ENCODE measurements around the gene IL15. TPM values are rescaled to one million over a fixed set of nuclear protein-coding genes. Genes with fewer than 3 reads are reported as not detected.

The IL15 gene
- total and polyA plus RNA-seq, 2 of the 8 experiments (the other 6 are each of a cell fraction or from before 2014, with no cell fraction given), result 0.30 to 0.61 TPM

DNA sequence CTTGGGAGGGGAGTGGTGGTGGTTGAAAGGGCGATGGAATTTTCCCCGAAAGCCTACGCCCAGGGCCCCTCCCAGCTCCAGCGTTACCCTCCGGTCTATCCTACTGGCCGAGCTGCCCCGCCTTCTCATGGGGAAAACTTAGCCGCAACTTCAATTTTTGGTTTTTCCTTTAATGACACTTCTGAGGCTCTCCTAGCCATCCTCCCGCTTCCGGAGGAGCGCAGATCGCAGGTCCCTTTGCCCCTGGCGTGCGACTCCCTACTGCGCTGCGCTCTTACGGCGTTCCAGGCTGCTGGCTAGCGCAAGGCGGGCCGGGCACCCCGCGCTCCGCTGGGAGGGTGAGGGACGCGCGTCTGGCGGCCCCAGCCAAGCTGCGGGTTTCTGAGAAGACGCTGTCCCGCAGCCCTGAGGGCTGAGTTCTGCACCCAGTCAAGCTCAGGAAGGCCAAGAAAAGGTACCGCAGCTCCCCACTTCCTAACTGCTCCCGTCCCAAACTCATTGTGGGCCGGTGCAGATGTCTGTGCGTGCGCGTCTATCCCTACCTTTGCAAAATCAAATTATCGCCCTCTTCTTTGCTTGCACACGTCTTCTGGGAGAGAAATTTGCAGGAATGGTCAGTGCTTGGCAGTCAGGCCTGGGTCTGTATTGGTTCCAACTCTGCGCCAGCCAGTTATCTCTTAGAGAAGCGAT, 533 bp downstream of the IL15 start:
- Histone ChIP-seq H4K91ac (replicated peaks; ENCODE audit: insufficient read length, low read length) (no peak overlapping the region), H3K27me3 (replicated peaks in 1 of 4; ENCODE audit: control insufficient read depth in 3 of 4, extremely low read depth in 1 of 4, insufficient read depth in 3 of 4, low read length in 3 of 4) (peaks cover 1 to 20% (median 14%) of the 10 kb centered on the region in 4 experiments; a peak in 6 of 7 replicates), H2AK5ac (ENCODE audit: low read depth, low read length) (no peak overlapping the region), H3K36me3 (ENCODE audit: control insufficient read depth in 2 of 4, insufficient read depth in 4 of 4, low read length in 3 of 4) (no peaks in the 10 kb centered on the region), H4K5ac (ENCODE audit: insufficient read length, low read depth, low read length) (no peak overlapping the region), H2BK12ac (ENCODE audit: low read depth, low read length) (0 out of 2 replicates have a peak overlapping the region, but pooled peaks have one; percentile 42), H2BK5ac (ENCODE audit: low read depth, low read length) (no peak overlapping the region), H3K23me2 (ENCODE audit: low read depth, low read length) (peaks cover 8% of the 10 kb centered on the region), H3K14ac (ENCODE audit: insufficient read length) (no peak overlapping the region), H3K79me2 (ENCODE audit: control insufficient read depth in 1 of 2, insufficient read depth in 2 of 2, low read length in 2 of 2) (no peaks in the 10 kb centered on the region), H3K56ac (replicated peaks; ENCODE audit: insufficient read length, low read depth, low read length) (no peak overlapping the region), H3K79me1 (ENCODE audit: low read depth, low read length) (no peaks in the 10 kb centered on the region), H4K8ac (ENCODE audit: extremely low read depth, insufficient read depth, low read length) (no peak overlapping the region), H3K9ac (replicated peaks in 1 of 4; ENCODE audit: extremely low read depth in 1 of 4, low read depth in 3 of 4, low read length in 3 of 4) (no peak overlapping the region), H3K18ac (ENCODE audit: extremely low read depth, low read length) (peak overlapping the region; percentile 25; the same call in 1 of the 2 replicates), H2BK15ac (ENCODE audit: low read length) (no peak overlapping the region), H3K4me3 (ENCODE audit: extremely low read depth in 1 of 4, insufficient read depth in 2 of 4, low read depth in 3 of 4, low read length in 4 of 4) (peak overlapping the region; percentile 46 to 85 (median 68)), H3K4me2 (ENCODE audit: insufficient read depth in 1 of 2, low read depth in 2 of 2, low read length in 2 of 2) (peak overlapping the region; percentile 67 to 83), H4K20me1 (replicated peaks in 1 of 2; ENCODE audit: control insufficient read depth in 1 of 2, insufficient read depth in 2 of 2, low read length in 2 of 2) (no peaks in the 10 kb centered on the region), H2AFZ (ENCODE audit: low read length) (peak overlapping the region; percentile 37), H3K27ac (ENCODE audit: low read depth, low read length) (no peak overlapping the region), H3K9me3 (ENCODE audit: insufficient read depth in 2 of 2, low read depth in 1 of 2, low read length in 1 of 2) (no peaks in the 10 kb centered on the region), H3K23ac (ENCODE audit: insufficient read length) (no peak overlapping the region), H3K4ac (replicated peaks; ENCODE audit: insufficient read length, low read depth, low read length) (no peak overlapping the region), H3K4me1 (replicated peaks in 1 of 4; ENCODE audit: control insufficient read depth in 3 of 4, insufficient read depth in 4 of 4, low read length in 3 of 4) (peaks cover 0 to 4% (median under 1%) of the 10 kb centered on the region in 4 experiments; a peak in 2 of 7 replicates), H2BK20ac (ENCODE audit: low read length) (no peak overlapping the region), H2BK120ac (replicated peaks; ENCODE audit: low read depth, low read length) (no peak overlapping the region)
- DNase-seq (ENCODE audit: low read depth in 1 of 2, low spot score in 2 of 2) (peak; percentile 3 to 70), FAIRE-seq (no peak)
- WGBS, 2 experiments (ENCODE audit: extremely low coverage in 1 of 2, insufficient coverage in 1 of 2, insufficient read length in 1 of 2, insufficient replicate concordance in 2 of 2, low coverage in 1 of 2, low lambda C conversion rate in 2 of 2, missing lambda C conversion rate in 1 of 2), result 9% methylated on average over 38 of the region's 41 CpGs; no CpG with 5 or more reads in 1 of the 2 experiments
- peak; percentile 64 for TF ChIP-seq EZH2 (IDR thresholded peaks at IDR 0.05; ENCODE audit: low read depth, low read length, severe bottlenecking)
- TF ChIP-seq SUZ12 (IDR thresholded peaks at IDR 0.05; ENCODE audit: low read length), result peak; percentile 60; the same call in 1 of the 2 replicates
- peak; percentile 63 for TF ChIP-seq ASH2L (IDR thresholded peaks at IDR 0.05; ENCODE audit: low read length)
- peak; percentile 40 for TF ChIP-seq KDM4A (IDR thresholded peaks at IDR 0.05; ENCODE audit: low read depth, low read length, severe bottlenecking)
- TF ChIP-seq EGR1 (IDR thresholded peaks at IDR 0.05; ENCODE audit: borderline replicate concordance, low read depth, low read length), result no peak
- CTCF ChIA-PET (ENCODE audit: partially characterized antibody), result interaction anchor here (0.8 to 3.5 kb wide), 4 partner anchors 16 to 144 kb away, joined by 3 to 12 read pairs (median 3); no protein-coding TSS in a partner anchor
- POLR2A ChIA-PET (ENCODE audit: partially characterized antibody), result interaction anchor here (1.6 kb wide), 1 partner anchor 11 kb away, joined by 4 read pairs; no protein-coding TSS in a partner anchor

Data from H1 (cell line).